Measurements from ENCODE around the gene QSOX2.

QSOX2 gene

GRCh38 chr9:136222906-136223285 lies 22.7 kb downstream of the QSOX2 start:
- in situ Hi-C loops (cut with HindIII; ENCODE audit: low pct_unique_long_range_greater_than_20kb, low sequenced_read_pairs): no loop called here
- DNase-seq (ENCODE audit: low read depth in 1 of 2, low spot score in 1 of 2): no peak
- no peak for TF ChIP-seq JUND (IDR thresholded peaks at IDR 0.05; ENCODE audit: low read depth)

- no peak for DNase-seq (ENCODE audit: low read depth in 1 of 2, low spot score in 1 of 2)
- in situ Hi-C loops (cut with HindIII; ENCODE audit: low pct_unique_long_range_greater_than_20kb, low sequenced_read_pairs): no loop called here
- no peak for TF ChIP-seq JUND (IDR thresholded peaks at IDR 0.05; ENCODE audit: low read depth)
Observed at GRCh38 chr9:136222166-136222905, 23.3 kb downstream of the QSOX2 start.

- no peak for DNase-seq (ENCODE audit: low read depth in 1 of 2, low spot score in 1 of 2)
- no peak for TF ChIP-seq JUND (IDR thresholded peaks at IDR 0.05; ENCODE audit: low read depth)
- in situ Hi-C loops (cut with HindIII; ENCODE audit: low pct_unique_long_range_greater_than_20kb, low sequenced_read_pairs): no loop called here
Observed at GRCh38 chr9:136220017-136220729, 25.4 kb downstream of the QSOX2 start.

- in situ Hi-C loops (cut with HindIII; ENCODE audit: low pct_unique_long_range_greater_than_20kb, low sequenced_read_pairs): no loop called here
- no peak for DNase-seq (ENCODE audit: low read depth in 1 of 2, low spot score in 1 of 2)
- TF ChIP-seq JUND (IDR thresholded peaks at IDR 0.05; ENCODE audit: low read depth): no peak
Observed at GRCh38 chr9:136219276-136219675, 26.3 kb downstream of the QSOX2 start.

GRCh38 chr9:136218673-136219072 lies 26.9 kb downstream of the QSOX2 start:
- DNase-seq (ENCODE audit: low read depth in 1 of 2, low spot score in 1 of 2): peak in 1 of 2 experiments; percentile 25
- TF ChIP-seq JUND (IDR thresholded peaks at IDR 0.05; ENCODE audit: low read depth): no peak
- in situ Hi-C loops (cut with HindIII; ENCODE audit: low pct_unique_long_range_greater_than_20kb, low sequenced_read_pairs): no loop called here

GRCh38 chr9:136218271-136218670 lies 27.3 kb downstream of the QSOX2 start:
- no peak for TF ChIP-seq JUND (IDR thresholded peaks at IDR 0.05; ENCODE audit: low read depth)
- DNase-seq (ENCODE audit: low read depth in 1 of 2, low spot score in 1 of 2): no peak
- in situ Hi-C loops (cut with HindIII; ENCODE audit: low pct_unique_long_range_greater_than_20kb, low sequenced_read_pairs): no loop called here

- in situ Hi-C loops (cut with HindIII; ENCODE audit: low pct_unique_long_range_greater_than_20kb, low sequenced_read_pairs): no loop called here
- no peak for TF ChIP-seq JUND (IDR thresholded peaks at IDR 0.05; ENCODE audit: low read depth)
- no peak for DNase-seq (ENCODE audit: low read depth in 1 of 2, low spot score in 1 of 2)
Observed at GRCh38 chr9:136216541-136217244, 28.9 kb downstream of the QSOX2 start.

GRCh38 chr9:136213733-136214132 lies 31.9 kb downstream of the QSOX2 start:
- in situ Hi-C loops (cut with HindIII; ENCODE audit: low pct_unique_long_range_greater_than_20kb, low sequenced_read_pairs): no loop called here
- TF ChIP-seq JUND (IDR thresholded peaks at IDR 0.05; ENCODE audit: low read depth): no peak
- DNase-seq (ENCODE audit: low read depth in 1 of 2, low spot score in 1 of 2): no peak

GRCh38 chr9:136212345-136212950 lies 33.2 kb downstream of the QSOX2 start:
- no peak for TF ChIP-seq JUND (IDR thresholded peaks at IDR 0.05; ENCODE audit: low read depth)
- no peak for DNase-seq (ENCODE audit: low read depth in 1 of 2, low spot score in 1 of 2)
- in situ Hi-C loops (cut with HindIII; ENCODE audit: low pct_unique_long_range_greater_than_20kb, low sequenced_read_pairs): no loop called here

GRCh38 chr9:136211441-136212344 lies 33.9 kb downstream of the QSOX2 start:
- no peak for TF ChIP-seq JUND (IDR thresholded peaks at IDR 0.05; ENCODE audit: low read depth)
- no peak for DNase-seq (ENCODE audit: low read depth in 1 of 2, low spot score in 1 of 2)
- in situ Hi-C loops (cut with HindIII; ENCODE audit: low pct_unique_long_range_greater_than_20kb, low sequenced_read_pairs): no loop called here

- no peak for DNase-seq (ENCODE audit: low read depth in 1 of 2, low spot score in 1 of 2)
- TF ChIP-seq JUND (IDR thresholded peaks at IDR 0.05; ENCODE audit: low read depth): no peak
- in situ Hi-C loops (cut with HindIII; ENCODE audit: low pct_unique_long_range_greater_than_20kb, low sequenced_read_pairs): no loop called here
Observed at GRCh38 chr9:136211006-136211405, 34.6 kb downstream of the QSOX2 start.

- in situ Hi-C loops (cut with HindIII; ENCODE audit: low pct_unique_long_range_greater_than_20kb, low sequenced_read_pairs): no loop called here
- no peak for TF ChIP-seq JUND (IDR thresholded peaks at IDR 0.05; ENCODE audit: low read depth)
- no peak for DNase-seq (ENCODE audit: low read depth in 1 of 2, low spot score in 1 of 2)
Observed at GRCh38 chr9:136210276-136210675, 35.3 kb downstream of the QSOX2 start.

All from T47D (cell line).